ENCODE data around the gene DNM3.

DNM3 gene

DNA sequence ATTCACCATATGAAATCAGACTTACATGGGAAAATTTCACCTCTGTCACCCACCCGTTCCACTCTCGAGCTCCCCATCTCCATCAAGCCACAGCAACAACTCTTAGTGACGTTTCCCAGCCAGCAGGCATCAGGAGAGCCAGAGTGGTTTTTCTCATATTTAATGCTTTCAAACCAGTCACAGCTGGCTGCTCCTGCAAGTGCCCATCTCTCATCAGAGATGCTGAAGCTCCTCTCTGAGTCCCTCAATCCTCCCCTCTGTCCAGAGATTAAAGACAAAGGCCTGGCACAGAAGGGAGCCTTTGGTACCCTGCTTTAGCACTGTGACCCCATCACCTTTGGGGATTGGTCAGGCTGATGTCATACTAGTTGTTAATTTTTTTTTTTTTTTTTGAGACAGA lies 277.3 kb downstream of the DNM3 start:
- no peak for DNase-seq
- H3K4me1 Mint-ChIP-seq, result peaks cover 20% of the 10 kb centered on the region
- H3K4me3 Mint-ChIP-seq, result no peak overlapping the region
- TF ChIP-seq CTCF (IDR thresholded peaks at IDR 0.05), result no peak
- H3K27ac Mint-ChIP-seq, result no peak overlapping the region
- peaks cover 3% of the 10 kb centered on the region for H3K27me3 Mint-ChIP-seq (ENCODE audit: low read depth, poor library complexity)
- H3K36me3 Mint-ChIP-seq (ENCODE audit: low read depth), result peaks cover 5% of the 10 kb centered on the region
- H3K9me3 Mint-ChIP-seq, result peaks cover 7% of the 10 kb centered on the region

GRCh38 chr1:172119184-172119583 lies 277.9 kb downstream of the DNM3 start:
- Mint-ChIP-seq H3K27me3 (ENCODE audit: low read depth, poor library complexity) (peaks cover 4% of the 10 kb centered on the region), H3K4me1 (peaks cover 16% of the 10 kb centered on the region), H3K4me3 (no peak overlapping the region), H3K36me3 (ENCODE audit: low read depth) (peaks cover 5% of the 10 kb centered on the region), H3K9me3 (peaks cover 7% of the 10 kb centered on the region), H3K27ac (no peak overlapping the region)
- no peak for DNase-seq
- TF ChIP-seq CTCF (IDR thresholded peaks at IDR 0.05), result no peak

- Mint-ChIP-seq H3K4me1 (peaks cover 11% of the 10 kb centered on the region), H3K9me3 (peaks cover 7% of the 10 kb centered on the region), H3K4me3 (no peak overlapping the region), H3K36me3 (ENCODE audit: low read depth) (peaks cover 5% of the 10 kb centered on the region), H3K27ac (no peak overlapping the region), H3K27me3 (ENCODE audit: low read depth, poor library complexity) (peaks cover 7% of the 10 kb centered on the region)
- TF ChIP-seq CTCF (IDR thresholded peaks at IDR 0.05), result no peak
- no peak for DNase-seq
These were observed 279.1 kb downstream of the DNM3 start for GRCh38 chr1:172120381-172120780.

DNA sequence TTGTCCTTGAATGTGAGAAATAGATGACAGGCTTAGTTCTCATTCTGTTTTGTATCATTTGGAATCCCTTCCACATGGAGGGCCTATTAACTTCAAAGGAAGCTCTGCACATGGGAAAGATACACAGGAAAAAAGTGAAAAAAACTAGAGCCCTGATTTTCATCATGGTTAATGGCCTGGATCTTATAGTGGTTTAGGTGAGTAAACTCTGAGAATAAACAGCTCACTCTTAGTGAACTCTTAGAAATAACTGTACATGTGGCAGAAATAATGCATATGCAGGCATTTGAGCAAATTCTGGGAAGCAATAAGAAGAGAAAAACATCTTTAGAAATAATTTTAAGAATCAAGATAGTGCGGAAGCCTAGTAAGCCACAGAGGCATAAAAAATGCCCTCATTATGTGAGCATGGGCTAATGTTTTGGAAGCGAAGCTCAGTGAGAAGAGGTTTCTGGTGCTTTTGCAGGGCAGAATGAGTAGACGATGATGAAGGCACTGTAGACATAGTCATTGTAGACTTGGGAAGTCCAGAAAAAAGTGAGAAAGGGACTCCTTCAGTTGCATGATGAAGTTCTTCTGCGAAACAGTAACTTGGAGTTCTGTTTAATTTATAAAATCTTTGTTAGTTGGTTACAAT lies 279.9 kb downstream of the DNM3 start:
- H3K4me3 Mint-ChIP-seq, result no peak overlapping the region
- peaks cover 5% of the 10 kb centered on the region for H3K36me3 Mint-ChIP-seq (ENCODE audit: low read depth)
- DNase-seq, result no peak
- H3K9me3 Mint-ChIP-seq, result peaks cover 7% of the 10 kb centered on the region
- peaks cover 14% of the 10 kb centered on the region for H3K4me1 Mint-ChIP-seq
- H3K27me3 Mint-ChIP-seq (ENCODE audit: low read depth, poor library complexity), result peaks cover 5% of the 10 kb centered on the region
- TF ChIP-seq CTCF (IDR thresholded peaks at IDR 0.05), result no peak
- H3K27ac Mint-ChIP-seq, result peak overlapping the region; percentile 46

- TF ChIP-seq CTCF (IDR thresholded peaks at IDR 0.05), result no peak
- Mint-ChIP-seq H3K4me3 (no peak overlapping the region), H3K27ac (no peak overlapping the region), H3K27me3 (ENCODE audit: low read depth, poor library complexity) (peaks cover 4% of the 10 kb centered on the region), H3K36me3 (ENCODE audit: low read depth) (peaks cover 5% of the 10 kb centered on the region), H3K9me3 (peaks cover 6% of the 10 kb centered on the region), H3K4me1 (peaks cover 24% of the 10 kb centered on the region)
- no peak for DNase-seq
These were observed 281.1 kb downstream of the DNM3 start for GRCh38 chr1:172122381-172122780.

DNA sequence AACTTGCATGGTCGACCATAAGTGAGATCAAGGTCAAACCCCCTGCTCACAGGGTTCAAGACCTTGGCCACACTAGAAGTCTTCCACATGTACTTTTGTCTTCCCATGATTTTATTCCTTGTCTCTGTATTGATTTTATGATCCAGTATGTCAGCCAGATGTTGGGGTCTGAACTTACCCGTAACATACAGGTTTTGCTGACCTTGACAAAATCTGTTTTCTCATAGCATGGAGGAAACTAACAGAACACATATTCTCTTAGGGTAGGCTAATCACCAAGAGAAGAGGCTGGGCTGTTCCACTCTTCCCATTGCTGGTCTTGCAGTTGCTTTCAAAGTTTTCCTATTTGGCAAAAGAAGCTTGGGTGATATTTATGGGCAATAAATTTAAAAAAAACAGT lies 284.0 kb downstream of the DNM3 start:
- H3K36me3 Mint-ChIP-seq (ENCODE audit: low read depth), result no peaks in the 10 kb centered on the region
- H3K9me3 Mint-ChIP-seq, result no peaks in the 10 kb centered on the region
- no peak for DNase-seq
- peaks cover 24% of the 10 kb centered on the region for H3K4me1 Mint-ChIP-seq
- no peak for TF ChIP-seq CTCF (IDR thresholded peaks at IDR 0.05)
- H3K27me3 Mint-ChIP-seq (ENCODE audit: low read depth, poor library complexity), result peaks cover 4% of the 10 kb centered on the region
- no peak overlapping the region for H3K27ac Mint-ChIP-seq
- H3K4me3 Mint-ChIP-seq, result no peak overlapping the region
